Dendritic cell treated with granulocyte-macrophage colony-stimulating factor and Interleukin-4, amounts not matched to agents 40 ng/mL and 50 ng/mL, for 4 days (primary cell): ENCODE data around the gene DNAJA1.
A peak's percentile ranks its signal among the peaks of the same experiment; 100 is the strongest.

ENCODE experiments used
- H3K27ac Mint-ChIP-seq: one replicate; pipeline ENCODE4 v1.8.0; 2022; ENCODE audit warnings: mild to moderate bottlenecking, mixed read lengths
- H3K27me3 Mint-ChIP-seq: one replicate; pipeline ENCODE4 v1.8.0; 2022; ENCODE audit warnings: mild to moderate bottlenecking, mixed read lengths
- H3K36me3 Mint-ChIP-seq: one replicate; pipeline ENCODE4 v1.8.0; 2022; ENCODE audit warnings: low read depth, mixed read lengths
- H3K4me1 Mint-ChIP-seq: one replicate; pipeline ENCODE4 v1.8.0; 2022; ENCODE audit warnings: low read depth, mixed read lengths
- H3K4me3 Mint-ChIP-seq: one replicate; pipeline ENCODE4 v1.8.0; 2022; ENCODE audit warnings: mild to moderate bottlenecking, moderate library complexity, mixed read lengths
- H3K9me3 Mint-ChIP-seq: one replicate; pipeline ENCODE4 v1.8.0; 2022; ENCODE audit warnings: mixed read lengths
- intact Hi-C: fragments of 100-400 bp; cut with micrococcal nuclease; formaldehyde crosslinking; loops from one replicate; pipeline ENCODE4 v1.15.0; 2022

Gene DNAJA1

DNA sequence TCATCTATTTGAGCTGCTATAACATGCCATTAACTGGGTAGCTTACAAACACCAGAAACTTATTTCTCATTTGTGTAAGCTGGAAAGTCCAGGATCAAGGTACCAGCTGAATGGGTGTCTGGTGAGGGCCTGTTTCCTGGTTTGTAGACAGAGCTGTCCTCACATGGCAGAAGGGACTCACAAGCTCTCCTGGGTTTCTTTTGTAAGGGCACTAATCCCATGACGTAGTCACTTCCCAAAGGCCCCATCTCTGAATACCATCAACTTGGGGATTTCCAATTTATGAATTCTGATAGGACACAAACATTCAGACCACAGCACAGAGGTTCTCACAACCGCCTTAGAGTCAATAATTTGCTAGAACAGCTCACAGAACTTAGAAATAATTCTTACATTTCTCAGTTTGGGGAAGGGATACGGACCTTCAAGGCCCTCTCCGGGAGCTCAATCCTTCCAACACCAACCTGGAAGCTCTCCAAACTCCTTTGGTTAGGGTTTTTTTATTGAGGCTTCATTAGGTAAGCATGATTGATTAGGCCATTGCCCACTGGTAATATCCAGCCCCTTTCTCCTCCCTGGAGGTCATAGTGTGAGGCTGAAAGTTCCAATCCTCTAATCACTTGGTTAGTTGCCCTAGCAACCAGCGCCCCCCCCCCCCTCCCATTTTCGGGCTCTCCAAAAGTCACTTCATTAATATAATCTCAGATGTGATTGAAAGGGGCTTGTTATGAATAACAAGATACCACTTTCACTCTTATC, 7.6 kb upstream of the DNAJA1 start:
- Mint-ChIP-seq H3K4me3 (no peak overlapping the region), H3K27me3 (no peaks in the 10 kb centered on the region), H3K36me3 (peaks cover 18% of the 10 kb centered on the region), H3K4me1 (peaks cover 7% of the 10 kb centered on the region), H3K9me3 (no peaks in the 10 kb centered on the region), H3K27ac (no peak overlapping the region)
- intact Hi-C loops: no loop called here

- Mint-ChIP-seq H3K27ac (no peak overlapping the region), H3K4me3 (no peak overlapping the region), H3K27me3 (no peaks in the 10 kb centered on the region), H3K36me3 (peaks cover 18% of the 10 kb centered on the region), H3K4me1 (peaks cover 20% of the 10 kb centered on the region), H3K9me3 (no peaks in the 10 kb centered on the region)
- intact Hi-C loops: loop anchor here (10.0 kb wide), 1 partner anchor 55 kb away; the partner anchor contains the start of gene SMU1
Observed at GRCh38 chr9:33019797-33020196, 5.3 kb upstream of the DNAJA1 start.

GRCh38 chr9:33022303-33022702, 2.8 kb upstream of the DNAJA1 start:
- H3K4me1 Mint-ChIP-seq: peaks cover 35% of the 10 kb centered on the region
- H3K27me3 Mint-ChIP-seq: no peaks in the 10 kb centered on the region
- intact Hi-C loops: loop anchor here (2.0 to 10.0 kb wide), 2 partner anchors 20 to 52 kb away; partner anchors contain the start of gene SMU1
- peaks cover 36% of the 10 kb centered on the region for H3K36me3 Mint-ChIP-seq
- H3K4me3 Mint-ChIP-seq: no peak overlapping the region
- H3K9me3 Mint-ChIP-seq: no peaks in the 10 kb centered on the region
- no peak overlapping the region for H3K27ac Mint-ChIP-seq

DNA sequence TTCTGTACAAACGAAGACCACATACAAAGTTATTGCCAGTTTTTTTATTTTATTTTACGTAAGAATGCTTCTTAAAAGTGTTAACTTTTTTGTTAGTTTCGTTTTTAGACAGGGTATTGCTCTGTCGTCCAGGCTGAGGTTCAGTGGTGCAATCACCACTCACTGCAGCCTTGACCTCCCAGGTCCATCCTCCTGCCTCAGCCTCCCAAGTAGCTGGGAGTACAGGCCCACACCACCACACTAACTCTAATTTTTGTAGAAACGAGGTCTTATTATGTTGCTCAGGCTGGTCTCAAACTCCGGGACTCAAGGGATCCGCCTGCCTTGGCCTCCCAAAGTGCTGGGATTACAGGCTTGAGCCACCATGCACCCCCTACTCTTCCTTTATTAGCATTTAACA, 2.3 kb upstream of the DNAJA1 start:
- H3K4me3 Mint-ChIP-seq: no peak overlapping the region
- intact Hi-C loops: loop anchor here (2.0 to 10.0 kb wide), 2 partner anchors 20 to 52 kb away; partner anchors contain the start of gene SMU1

GRCh38 chr9:33023661-33024060, 1.4 kb upstream of the DNAJA1 start:
- intact Hi-C loops: loop anchor here (2.0 to 10.0 kb wide), 2 partner anchors 21 to 51 kb away; partner anchors contain the start of gene SMU1
- Mint-ChIP-seq H3K9me3 (no peaks in the 10 kb centered on the region), H3K36me3 (peaks cover 50% of the 10 kb centered on the region), H3K27ac (peak overlapping the region; percentile 92), H3K4me1 (peaks cover 48% of the 10 kb centered on the region), H3K4me3 (peak overlapping the region; percentile 90), H3K27me3 (no peaks in the 10 kb centered on the region)

More for the DNA sequence above, 2.3 kb upstream of the DNAJA1 start:
- Mint-ChIP-seq H3K9me3 (no peaks in the 10 kb centered on the region), H3K27me3 (no peaks in the 10 kb centered on the region), H3K27ac (peak overlapping the region; percentile 59), H3K36me3 (peaks cover 41% of the 10 kb centered on the region), H3K4me1 (peaks cover 39% of the 10 kb centered on the region)

DNA sequence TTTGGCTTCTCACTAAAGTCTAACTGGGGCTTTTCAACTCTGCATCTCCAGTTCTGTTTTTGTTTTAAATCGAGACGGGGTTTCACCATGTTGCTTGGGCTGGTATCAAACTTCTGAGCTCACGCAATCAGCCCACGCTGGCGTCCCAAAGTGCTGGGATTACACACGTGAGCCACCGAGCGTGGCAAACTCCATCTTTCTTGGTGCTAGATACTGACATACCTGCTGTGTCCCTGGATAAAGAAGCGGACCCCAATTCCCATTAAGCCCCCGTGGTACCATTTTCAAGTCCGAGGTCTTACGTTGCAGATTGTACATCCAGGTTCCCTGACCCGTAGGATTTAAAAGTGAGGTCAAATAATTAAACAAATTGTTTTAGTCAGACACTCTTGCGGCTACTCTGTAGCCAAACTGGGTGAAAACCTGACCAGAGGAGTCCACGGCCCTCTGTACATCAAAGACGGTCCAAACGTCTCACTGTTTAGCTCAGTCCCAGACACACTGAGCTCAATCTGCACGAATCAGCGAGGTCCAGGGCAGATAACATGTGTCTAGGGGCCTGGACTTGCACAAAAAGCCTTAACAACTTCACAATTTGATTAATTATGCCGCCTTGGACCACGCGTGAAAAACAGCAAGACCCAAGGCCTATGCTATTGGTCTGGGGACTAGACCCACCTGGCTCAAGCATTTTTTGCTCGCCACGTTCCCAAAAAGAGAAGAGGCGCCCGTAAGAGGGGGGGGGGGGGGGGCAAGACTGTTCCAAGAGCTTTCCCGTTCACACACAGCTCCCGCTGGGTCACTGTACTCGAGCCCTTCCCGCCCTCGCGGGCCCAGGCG, 727 bp upstream of the DNAJA1 start:
- peak overlapping the region; percentile 92 for H3K27ac Mint-ChIP-seq
- peaks cover 55% of the 10 kb centered on the region for H3K36me3 Mint-ChIP-seq
- H3K27me3 Mint-ChIP-seq: no peaks in the 10 kb centered on the region
- no peaks in the 10 kb centered on the region for H3K9me3 Mint-ChIP-seq
- peak overlapping the region; percentile 90 for H3K4me3 Mint-ChIP-seq
- peaks cover 55% of the 10 kb centered on the region for H3K4me1 Mint-ChIP-seq
- intact Hi-C loops: loop anchor here (10.0 kb wide), 1 partner anchor 50 kb away; the partner anchor contains the start of gene SMU1

GRCh38 chr9:33025572-33026342, 684 bp downstream of the DNAJA1 start:
- H3K4me1 Mint-ChIP-seq: peaks cover 67% of the 10 kb centered on the region
- intact Hi-C loops: loop anchor here (2.0 to 10.0 kb wide), 2 partner anchors 15 to 49 kb away; partner anchors contain the start of gene SMU1

GRCh38 chr9:33029231-33029786, 4.2 kb downstream of the DNAJA1 start:
- Mint-ChIP-seq H3K27ac (no peak overlapping the region), H3K27me3 (no peaks in the 10 kb centered on the region), H3K4me3 (no peak overlapping the region), H3K4me1 (peaks cover 48% of the 10 kb centered on the region), H3K36me3 (peaks cover 85% of the 10 kb centered on the region), H3K9me3 (no peaks in the 10 kb centered on the region)
- intact Hi-C loops: loop anchor here (10.0 kb wide), 1 partner anchor 45 kb away; the partner anchor contains the start of gene SMU1

More at GRCh38 chr9:33025572-33026342, 684 bp downstream of the DNAJA1 start:
- no peaks in the 10 kb centered on the region for H3K27me3 Mint-ChIP-seq
- H3K4me3 Mint-ChIP-seq: peak overlapping the region; percentile 90
- H3K36me3 Mint-ChIP-seq: peaks cover 55% of the 10 kb centered on the region
- H3K27ac Mint-ChIP-seq: peak overlapping the region; percentile 92
- H3K9me3 Mint-ChIP-seq: no peaks in the 10 kb centered on the region

DNA sequence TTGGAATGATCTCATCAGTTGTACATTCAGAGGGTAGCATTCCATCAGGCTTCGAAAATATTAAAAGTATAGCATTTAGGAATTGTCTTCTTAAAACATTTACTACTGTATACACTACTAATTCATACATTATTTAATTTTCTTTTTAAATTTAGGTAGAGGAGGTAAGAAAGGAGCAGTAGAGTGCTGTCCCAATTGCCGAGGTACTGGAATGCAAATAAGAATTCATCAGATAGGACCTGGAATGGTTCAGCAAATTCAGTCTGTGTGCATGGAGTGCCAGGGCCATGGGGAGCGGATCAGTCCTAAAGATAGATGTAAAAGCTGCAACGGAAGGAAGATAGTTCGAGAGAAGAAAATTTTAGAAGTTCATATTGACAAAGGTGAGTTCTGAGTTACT, 5.2 kb downstream of the DNAJA1 start:
- Mint-ChIP-seq H3K4me3 (no peak overlapping the region), H3K27ac (no peak overlapping the region), H3K9me3 (no peaks in the 10 kb centered on the region), H3K36me3 (peaks cover 95% of the 10 kb centered on the region), H3K27me3 (no peaks in the 10 kb centered on the region), H3K4me1 (peaks cover 47% of the 10 kb centered on the region)
- intact Hi-C loops: no loop called here

DNA sequence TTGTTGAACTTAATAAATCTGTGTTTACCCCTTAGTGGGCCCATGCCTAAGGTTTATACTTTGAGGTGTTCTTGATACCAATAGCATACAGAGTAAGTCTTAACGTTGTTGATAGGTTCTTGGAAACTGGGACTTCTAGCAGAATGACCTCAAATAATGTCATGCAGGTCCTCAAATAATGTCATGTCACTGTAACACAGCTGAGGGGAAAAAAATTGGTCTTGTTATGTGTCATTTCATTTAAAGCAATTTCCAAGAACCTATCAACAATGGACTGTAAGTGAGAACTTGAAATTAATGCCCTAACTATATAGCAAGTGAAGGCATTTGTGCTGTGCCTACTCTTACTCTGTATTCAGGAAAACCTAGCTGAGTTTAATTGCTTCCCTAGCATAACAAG, 7.2 kb downstream of the DNAJA1 start:
- no peak overlapping the region for H3K27ac Mint-ChIP-seq
- H3K9me3 Mint-ChIP-seq: no peaks in the 10 kb centered on the region
- intact Hi-C loops: no loop called here
- no peak overlapping the region for H3K4me3 Mint-ChIP-seq
- peaks cover 97% of the 10 kb centered on the region for H3K36me3 Mint-ChIP-seq
- H3K4me1 Mint-ChIP-seq: peaks cover 37% of the 10 kb centered on the region
- H3K27me3 Mint-ChIP-seq: no peaks in the 10 kb centered on the region

DNA sequence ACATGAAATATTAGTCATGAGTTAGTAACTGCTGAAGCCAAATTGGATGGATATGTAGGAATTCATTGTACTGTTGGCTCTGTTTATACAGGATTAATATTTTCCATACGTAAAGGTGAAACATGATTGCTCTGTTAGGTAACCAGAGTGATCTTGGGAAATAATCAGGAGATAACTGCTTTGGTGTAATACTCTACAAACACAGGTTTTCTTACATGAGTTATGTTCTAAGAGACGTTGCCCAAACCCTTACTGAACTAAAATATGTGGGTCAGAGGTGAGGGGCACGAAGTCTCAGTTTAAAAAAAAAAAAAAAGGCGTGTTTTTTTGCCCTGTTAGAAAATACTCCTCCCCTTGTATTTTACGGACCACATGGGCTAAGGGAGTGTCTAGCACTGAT, 7.8 kb downstream of the DNAJA1 start:
- no peak overlapping the region for H3K27ac Mint-ChIP-seq
- H3K4me3 Mint-ChIP-seq: no peak overlapping the region
- H3K36me3 Mint-ChIP-seq: peaks cover 97% of the 10 kb centered on the region
- H3K4me1 Mint-ChIP-seq: peaks cover 31% of the 10 kb centered on the region
- H3K9me3 Mint-ChIP-seq: no peaks in the 10 kb centered on the region
- intact Hi-C loops: no loop called here
- no peaks in the 10 kb centered on the region for H3K27me3 Mint-ChIP-seq

DNA sequence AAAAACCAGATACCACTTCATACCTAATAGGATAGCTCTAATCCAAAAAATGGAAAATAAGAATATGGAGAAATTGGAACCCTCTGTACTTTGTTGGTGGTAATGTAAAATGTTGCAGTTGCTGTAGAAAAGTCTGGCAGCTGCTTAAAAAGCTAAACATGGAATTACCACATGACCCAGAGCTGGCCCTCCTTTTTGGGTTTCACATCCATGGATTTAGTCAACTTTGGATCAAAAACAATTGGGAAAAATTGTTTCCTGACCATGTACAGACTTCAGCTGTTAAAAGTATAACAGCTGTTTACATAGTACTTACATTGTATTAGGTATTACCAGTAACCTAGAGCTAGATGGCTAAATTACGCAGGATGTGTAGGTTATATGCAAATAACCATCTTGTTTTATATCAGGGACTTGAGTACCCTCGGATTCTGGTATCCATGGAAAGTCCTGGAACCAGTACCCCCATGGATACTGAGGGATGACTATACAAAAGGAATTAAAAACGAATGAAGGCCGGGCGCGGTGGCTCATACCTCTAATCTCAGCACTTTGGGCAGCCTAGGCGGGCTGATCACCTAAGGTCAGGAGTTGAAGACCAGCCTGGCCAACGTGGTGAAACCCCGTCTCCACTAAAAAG, 15.8 kb downstream of the DNAJA1 start:
- intact Hi-C loops: loop anchor here (2.0 to 5.0 kb wide), 2 partner anchors 14 to 36 kb away; partner anchors contain the start of gene SMU1
- H3K27ac Mint-ChIP-seq: peak overlapping the region; percentile 56
- H3K36me3 Mint-ChIP-seq: peaks cover 55% of the 10 kb centered on the region
- peaks cover 39% of the 10 kb centered on the region for H3K4me1 Mint-ChIP-seq
- H3K4me3 Mint-ChIP-seq: no peak overlapping the region
- H3K27me3 Mint-ChIP-seq: no peaks in the 10 kb centered on the region
- no peaks in the 10 kb centered on the region for H3K9me3 Mint-ChIP-seq
